Measurements from ENCODE around the gene BRMS1L.

DNA sequence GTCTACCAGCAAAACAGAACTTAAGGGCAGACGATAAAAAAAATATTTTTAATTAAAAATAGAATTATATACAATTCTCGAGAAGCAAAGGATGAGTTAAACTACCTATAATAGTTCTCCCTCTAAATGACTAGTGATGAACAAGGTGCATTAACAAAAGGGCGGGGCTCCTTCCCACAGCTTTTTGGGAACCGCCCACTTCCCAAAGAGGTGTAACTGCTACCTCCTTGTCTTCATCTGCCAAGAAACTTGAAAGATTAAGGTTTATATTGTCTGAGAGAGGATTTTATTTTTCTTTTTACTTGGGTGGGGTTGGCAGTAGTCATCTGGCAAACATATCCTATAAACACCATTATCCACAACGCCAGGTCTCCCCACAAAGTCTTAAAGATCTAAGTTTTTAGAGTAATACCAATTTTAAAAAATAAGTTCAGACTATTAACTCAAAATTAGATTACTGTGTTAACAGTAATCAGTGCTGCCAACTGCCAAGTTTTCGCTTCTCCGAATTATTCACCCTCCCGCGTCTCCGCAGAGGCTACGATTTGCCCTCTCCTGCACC lies 18.0 kb upstream of the BRMS1L start:
- TF ChIP-seq POLR2A (IDR thresholded peaks at IDR 0.05; ENCODE audit: low read depth, low read length) = no peak
- TF ChIP-seq, protein P1, sequence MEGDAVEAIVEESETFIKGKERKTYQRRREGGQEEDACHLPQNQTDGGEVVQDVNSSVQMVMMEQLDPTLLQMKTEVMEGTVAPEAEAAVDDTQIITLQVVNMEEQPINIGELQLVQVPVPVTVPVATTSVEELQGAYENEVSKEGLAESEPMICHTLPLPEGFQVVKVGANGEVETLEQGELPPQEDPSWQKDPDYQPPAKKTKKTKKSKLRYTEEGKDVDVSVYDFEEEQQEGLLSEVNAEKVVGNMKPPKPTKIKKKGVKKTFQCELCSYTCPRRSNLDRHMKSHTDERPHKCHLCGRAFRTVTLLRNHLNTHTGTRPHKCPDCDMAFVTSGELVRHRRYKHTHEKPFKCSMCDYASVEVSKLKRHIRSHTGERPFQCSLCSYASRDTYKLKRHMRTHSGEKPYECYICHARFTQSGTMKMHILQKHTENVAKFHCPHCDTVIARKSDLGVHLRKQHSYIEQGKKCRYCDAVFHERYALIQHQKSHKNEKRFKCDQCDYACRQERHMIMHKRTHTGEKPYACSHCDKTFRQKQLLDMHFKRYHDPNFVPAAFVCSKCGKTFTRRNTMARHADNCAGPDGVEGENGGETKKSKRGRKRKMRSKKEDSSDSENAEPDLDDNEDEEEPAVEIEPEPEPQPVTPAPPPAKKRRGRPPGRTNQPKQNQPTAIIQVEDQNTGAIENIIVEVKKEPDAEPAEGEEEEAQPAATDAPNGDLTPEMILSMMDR (IDR thresholded peaks at IDR 0.05; ENCODE audit: extremely low read depth in 1 of 2, insufficient read depth in 1 of 2, low read depth in 1 of 2, low read length in 2 of 2) = no peak
- no peak for TF ChIP-seq JUN (IDR thresholded peaks at IDR 0.05; ENCODE audit: borderline replicate concordance, insufficient read depth, insufficient read length, low read depth)
- TF ChIP-seq, protein P2, sequence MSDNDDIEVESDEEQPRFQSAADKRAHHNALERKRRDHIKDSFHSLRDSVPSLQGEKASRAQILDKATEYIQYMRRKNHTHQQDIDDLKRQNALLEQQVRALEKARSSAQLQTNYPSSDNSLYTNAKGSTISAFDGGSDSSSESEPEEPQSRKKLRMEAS (IDR thresholded peaks at IDR 0.05; ENCODE audit: insufficient read depth, insufficient read length) = no peak
- no peak for TF ChIP-seq EZH2 (IDR thresholded peaks at IDR 0.05; ENCODE audit: borderline replicate concordance, low read depth, low read length, severe bottlenecking)

Measured in endothelial cell of umbilical vein (primary cell).